ENCODE data around the gene SYNM.

SYNM gene

GRCh38 chr15:99146661-99147060 is 41.8 kb downstream of the SYNM start:
- H3K4me3 ChIP-seq (ENCODE audit: low read depth in 1 of 2, low read length in 2 of 2), result no peak overlapping the region
- H3K27ac ChIP-seq (ENCODE audit: low read length), result no peak overlapping the region
- H3K27me3 ChIP-seq (ENCODE audit: low read depth, low read length), result no peaks in the 10 kb centered on the region
- peaks cover 0 to 36% of the 10 kb centered on the region in 2 donors for H3K4me1 ChIP-seq (ENCODE audit: control insufficient read depth in 1 of 2, insufficient read depth in 2 of 2, low read length in 2 of 2)
- H3K36me3 ChIP-seq (ENCODE audit: control insufficient read depth in 1 of 2, insufficient read depth in 2 of 2, low read length in 2 of 2), result no peaks in the 10 kb centered on the region
- H3K9me3 ChIP-seq (ENCODE audit: control insufficient read depth in 1 of 2, low read length in 2 of 2), result no peaks in the 10 kb centered on the region

GRCh38 chr15:99148851-99149276 is 44.0 kb downstream of the SYNM start:
- H3K4me3 ChIP-seq (ENCODE audit: low read depth in 1 of 2, low read length in 2 of 2), result no peak overlapping the region
- H3K9me3 ChIP-seq (ENCODE audit: control insufficient read depth in 1 of 2, low read length in 2 of 2), result no peaks in the 10 kb centered on the region
- H3K36me3 ChIP-seq (ENCODE audit: control insufficient read depth in 1 of 2, insufficient read depth in 2 of 2, low read length in 2 of 2), result no peaks in the 10 kb centered on the region
- peaks cover 0 to 23% of the 10 kb centered on the region in 2 donors for H3K4me1 ChIP-seq (ENCODE audit: control insufficient read depth in 1 of 2, insufficient read depth in 2 of 2, low read length in 2 of 2)
- no peak overlapping the region for H3K27ac ChIP-seq (ENCODE audit: low read length)
- H3K27me3 ChIP-seq (ENCODE audit: low read depth, low read length), result no peaks in the 10 kb centered on the region

- H3K9me3 ChIP-seq (ENCODE audit: control insufficient read depth in 1 of 2, low read length in 2 of 2), result no peaks in the 10 kb centered on the region
- H3K36me3 ChIP-seq (ENCODE audit: control insufficient read depth in 1 of 2, insufficient read depth in 2 of 2, low read length in 2 of 2), result no peaks in the 10 kb centered on the region
- no peaks in the 10 kb centered on the region for H3K27me3 ChIP-seq (ENCODE audit: low read depth, low read length)
- no peak overlapping the region for H3K27ac ChIP-seq (ENCODE audit: low read length)
- H3K4me1 ChIP-seq (ENCODE audit: control insufficient read depth in 1 of 2, insufficient read depth in 2 of 2, low read length in 2 of 2), result peaks cover 0 to 18% of the 10 kb centered on the region in 2 donors
- H3K4me3 ChIP-seq (ENCODE audit: low read depth in 1 of 2, low read length in 2 of 2), result no peak overlapping the region
Observed at GRCh38 chr15:99149366-99149765, 44.5 kb downstream of the SYNM start.

DNA sequence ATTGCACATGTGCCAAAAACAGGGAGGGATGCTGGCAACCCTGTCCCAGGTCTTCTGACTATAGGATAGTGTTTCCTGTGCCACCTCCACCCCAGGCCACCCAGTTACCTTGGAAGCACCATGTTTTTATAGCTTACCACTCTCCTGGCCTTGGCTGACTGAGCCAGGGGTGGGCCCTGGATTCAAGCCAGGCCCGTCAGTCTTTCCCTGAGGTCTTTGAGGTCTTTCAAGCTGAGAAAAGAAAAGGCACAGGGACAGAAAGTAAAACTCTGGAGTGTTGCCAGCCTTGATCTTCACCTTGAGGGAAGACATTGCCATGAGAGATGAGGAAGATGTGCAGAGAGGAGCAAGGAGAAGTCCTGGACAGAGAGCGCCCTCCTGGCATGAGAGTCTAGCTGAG is 46.3 kb downstream of the SYNM start:
- H3K4me3 ChIP-seq (ENCODE audit: low read depth in 1 of 2, low read length in 2 of 2), result no peak overlapping the region
- H3K36me3 ChIP-seq (ENCODE audit: control insufficient read depth in 1 of 2, insufficient read depth in 2 of 2, low read length in 2 of 2), result peaks cover 0 to 5% of the 10 kb centered on the region in 2 donors
- H3K9me3 ChIP-seq (ENCODE audit: control insufficient read depth in 1 of 2, low read length in 2 of 2), result no peaks in the 10 kb centered on the region
- H3K4me1 ChIP-seq (ENCODE audit: control insufficient read depth in 1 of 2, insufficient read depth in 2 of 2, low read length in 2 of 2), result peaks cover 0 to 11% of the 10 kb centered on the region in 2 donors
- no peak overlapping the region for H3K27ac ChIP-seq (ENCODE audit: low read length)
- H3K27me3 ChIP-seq (ENCODE audit: low read depth, low read length), result no peaks in the 10 kb centered on the region

GRCh38 chr15:99153026-99153535 is 48.2 kb downstream of the SYNM start:
- no peaks in the 10 kb centered on the region for H3K27me3 ChIP-seq (ENCODE audit: low read depth, low read length)
- H3K27ac ChIP-seq (ENCODE audit: low read length), result no peak overlapping the region
- H3K4me3 ChIP-seq (ENCODE audit: low read depth in 1 of 2, low read length in 2 of 2), result no peak overlapping the region
- peaks cover 0 to 11% of the 10 kb centered on the region in 2 donors for H3K4me1 ChIP-seq (ENCODE audit: control insufficient read depth in 1 of 2, insufficient read depth in 2 of 2, low read length in 2 of 2)
- H3K9me3 ChIP-seq (ENCODE audit: control insufficient read depth in 1 of 2, low read length in 2 of 2), result no peaks in the 10 kb centered on the region
- peaks cover 0 to 5% of the 10 kb centered on the region in 2 donors for H3K36me3 ChIP-seq (ENCODE audit: control insufficient read depth in 1 of 2, insufficient read depth in 2 of 2, low read length in 2 of 2)

DNA sequence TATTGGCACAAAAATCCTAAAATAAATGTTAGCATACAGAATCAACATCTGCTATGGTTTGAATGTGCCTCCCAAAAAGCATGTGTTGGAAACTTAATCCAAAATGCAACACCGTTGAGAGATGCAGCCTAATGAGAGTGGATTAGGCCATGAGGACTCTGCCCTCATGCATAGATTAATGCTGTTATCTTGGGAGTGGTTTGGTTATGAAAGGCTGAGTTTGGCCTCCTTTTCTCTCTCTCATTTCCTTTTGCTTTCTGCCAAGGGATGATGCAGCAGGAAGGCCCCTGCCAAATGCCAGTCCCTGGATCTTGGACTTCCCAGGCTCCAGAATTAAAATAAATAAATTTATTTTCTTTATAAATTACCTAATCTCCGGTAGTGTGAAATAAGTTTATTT is 49.4 kb downstream of the SYNM start:
- H3K27me3 ChIP-seq (ENCODE audit: low read depth, low read length), result no peaks in the 10 kb centered on the region
- no peak overlapping the region for H3K27ac ChIP-seq (ENCODE audit: low read length)
- peaks cover 0 to 2% of the 10 kb centered on the region in 2 donors for H3K4me1 ChIP-seq (ENCODE audit: control insufficient read depth in 1 of 2, insufficient read depth in 2 of 2, low read length in 2 of 2)
- H3K36me3 ChIP-seq (ENCODE audit: control insufficient read depth in 1 of 2, insufficient read depth in 2 of 2, low read length in 2 of 2), result peaks cover 0 to 5% of the 10 kb centered on the region in 2 donors
- no peaks in the 10 kb centered on the region for H3K9me3 ChIP-seq (ENCODE audit: control insufficient read depth in 1 of 2, low read length in 2 of 2)
- H3K4me3 ChIP-seq (ENCODE audit: low read depth in 1 of 2, low read length in 2 of 2), result no peak overlapping the region

- H3K27me3 ChIP-seq (ENCODE audit: low read depth, low read length), result no peaks in the 10 kb centered on the region
- no peak overlapping the region for H3K27ac ChIP-seq (ENCODE audit: low read length)
- H3K4me1 ChIP-seq (ENCODE audit: control insufficient read depth in 1 of 2, insufficient read depth in 2 of 2, low read length in 2 of 2), result no peaks in the 10 kb centered on the region
- no peaks in the 10 kb centered on the region for H3K9me3 ChIP-seq (ENCODE audit: control insufficient read depth in 1 of 2, low read length in 2 of 2)
- H3K4me3 ChIP-seq (ENCODE audit: low read depth in 1 of 2, low read length in 2 of 2), result no peak overlapping the region
- peaks cover 0 to 5% of the 10 kb centered on the region in 2 donors for H3K36me3 ChIP-seq (ENCODE audit: control insufficient read depth in 1 of 2, insufficient read depth in 2 of 2, low read length in 2 of 2)
Observed at GRCh38 chr15:99155961-99156443, 51.1 kb downstream of the SYNM start.

DNA sequence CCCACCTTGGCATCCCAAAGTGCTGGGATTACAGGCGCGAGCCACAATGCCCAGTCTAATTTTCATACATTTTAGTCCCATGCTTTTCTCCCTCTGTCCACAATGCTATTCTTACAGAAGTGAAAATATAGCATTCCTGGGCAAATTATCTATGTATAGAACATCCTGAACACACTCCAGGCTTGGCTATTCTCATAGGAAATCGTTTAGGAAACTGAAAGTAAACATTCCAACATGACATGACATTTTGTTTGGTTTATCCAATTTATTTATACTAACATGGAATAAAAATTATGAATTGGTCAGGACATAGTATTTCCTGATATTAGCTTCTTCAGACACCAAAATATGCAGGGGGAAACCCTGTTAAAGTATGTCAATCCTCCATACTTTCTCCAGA is 52.6 kb downstream of the SYNM start:
- Histone ChIP-seq H3K4me1 (ENCODE audit: control insufficient read depth in 1 of 2, insufficient read depth in 2 of 2, low read length in 2 of 2) (no peaks in the 10 kb centered on the region), H3K4me3 (ENCODE audit: low read depth in 1 of 2, low read length in 2 of 2) (no peak overlapping the region), H3K27me3 (ENCODE audit: low read depth, low read length) (no peaks in the 10 kb centered on the region), H3K27ac (ENCODE audit: low read length) (no peak overlapping the region), H3K9me3 (ENCODE audit: control insufficient read depth in 1 of 2, low read length in 2 of 2) (no peaks in the 10 kb centered on the region), H3K36me3 (ENCODE audit: control insufficient read depth in 1 of 2, insufficient read depth in 2 of 2, low read length in 2 of 2) (peaks cover 0 to 5% of the 10 kb centered on the region in 2 donors)

DNA sequence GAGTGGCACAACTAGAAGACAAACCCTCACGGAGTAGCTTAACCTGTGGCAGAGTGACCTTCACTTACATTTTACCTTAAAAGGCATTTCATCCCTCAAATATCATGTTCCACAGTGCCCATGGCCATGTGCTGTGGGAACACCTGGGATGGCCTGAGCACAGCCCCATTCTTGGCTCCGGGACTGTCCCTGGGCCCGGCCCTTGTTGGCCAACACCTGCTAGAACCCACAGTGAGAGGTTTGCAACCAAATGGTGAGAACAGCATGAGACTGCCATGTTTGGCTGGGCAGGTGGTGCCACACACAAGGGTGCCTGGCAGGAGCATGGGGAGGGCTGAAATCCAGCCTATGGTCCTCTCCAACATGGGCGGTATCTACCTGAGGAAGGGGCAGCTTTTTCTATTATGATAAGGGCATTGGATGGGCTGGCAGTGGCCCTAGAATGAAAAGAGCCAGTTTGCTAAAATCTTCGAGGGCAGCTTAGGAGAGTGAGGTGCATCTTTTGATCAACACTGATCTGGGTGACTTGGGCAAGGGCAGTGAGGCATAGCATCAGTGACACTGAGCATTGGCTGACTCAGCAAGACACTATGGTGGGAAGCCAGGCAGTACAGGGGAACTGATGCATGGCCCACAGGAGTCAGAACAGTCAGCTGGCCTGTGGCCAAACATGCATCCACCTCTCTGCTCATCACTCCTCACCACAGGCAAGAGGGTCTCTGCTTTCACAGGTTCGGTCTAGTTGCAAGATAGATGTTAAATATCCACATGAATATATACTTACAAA is 53.9 kb downstream of the SYNM start:
- Histone ChIP-seq H3K9me3 (ENCODE audit: control insufficient read depth in 1 of 2, low read length in 2 of 2) (no peaks in the 10 kb centered on the region), H3K4me1 (ENCODE audit: control insufficient read depth in 1 of 2, insufficient read depth in 2 of 2, low read length in 2 of 2) (no peaks in the 10 kb centered on the region), H3K4me3 (ENCODE audit: low read depth in 1 of 2, low read length in 2 of 2) (no peak overlapping the region), H3K36me3 (ENCODE audit: control insufficient read depth in 1 of 2, insufficient read depth in 2 of 2, low read length in 2 of 2) (peaks cover 0 to 5% of the 10 kb centered on the region in 2 donors), H3K27me3 (ENCODE audit: low read depth, low read length) (no peaks in the 10 kb centered on the region), H3K27ac (ENCODE audit: low read length) (no peak overlapping the region)

GRCh38 chr15:99163271-99164062 is 58.6 kb downstream of the SYNM start:
- H3K9me3 ChIP-seq (ENCODE audit: control insufficient read depth in 1 of 2, low read length in 2 of 2), result no peaks in the 10 kb centered on the region
- no peaks in the 10 kb centered on the region for H3K27me3 ChIP-seq (ENCODE audit: low read depth, low read length)
- no peak overlapping the region for H3K27ac ChIP-seq (ENCODE audit: low read length)
- no peak overlapping the region for H3K4me3 ChIP-seq (ENCODE audit: low read depth in 1 of 2, low read length in 2 of 2)
- H3K4me1 ChIP-seq (ENCODE audit: control insufficient read depth in 1 of 2, insufficient read depth in 2 of 2, low read length in 2 of 2), result peaks cover 0 to under 1% of the 10 kb centered on the region in 2 donors
- H3K36me3 ChIP-seq (ENCODE audit: control insufficient read depth in 1 of 2, insufficient read depth in 2 of 2, low read length in 2 of 2), result no peaks in the 10 kb centered on the region

GRCh38 chr15:99164119-99164518 is 59.2 kb downstream of the SYNM start:
- H3K4me3 ChIP-seq (ENCODE audit: low read depth in 1 of 2, low read length in 2 of 2), result no peak overlapping the region
- H3K27ac ChIP-seq (ENCODE audit: low read length), result no peak overlapping the region
- H3K36me3 ChIP-seq (ENCODE audit: control insufficient read depth in 1 of 2, insufficient read depth in 2 of 2, low read length in 2 of 2), result no peaks in the 10 kb centered on the region
- H3K27me3 ChIP-seq (ENCODE audit: low read depth, low read length), result no peaks in the 10 kb centered on the region
- no peaks in the 10 kb centered on the region for H3K9me3 ChIP-seq (ENCODE audit: control insufficient read depth in 1 of 2, low read length in 2 of 2)
- peaks cover 0 to 7% of the 10 kb centered on the region in 2 donors for H3K4me1 ChIP-seq (ENCODE audit: control insufficient read depth in 1 of 2, insufficient read depth in 2 of 2, low read length in 2 of 2)
